Measurements from ENCODE around the gene ALPK1. TPM values are rescaled to one million over a fixed set of nuclear protein-coding genes. Genes with fewer than 3 reads are reported as not detected.

The ALPK1 gene
- total RNA-seq, 4 donors from 2014 or later: 14.8 to 43.8 (median 19.1) TPM

GRCh38 chr4:112348488-112349158, 51.5 kb downstream of the ALPK1 start:
- ATAC-seq (ENCODE audit: low FRiP score) (no peak), DNase-seq (ENCODE audit: low spot score) (no peak)
- no peak for TF ChIP-seq CTCF (IDR thresholded peaks at IDR 0.05)

GRCh38 chr4:112352736-112353135, 55.6 kb downstream of the ALPK1 start:
- DNase-seq (ENCODE audit: low spot score) (no peak), ATAC-seq (ENCODE audit: low FRiP score) (no peak)
- TF ChIP-seq CTCF (IDR thresholded peaks at IDR 0.05): no peak

- DNase-seq (ENCODE audit: low spot score): no peak
- TF ChIP-seq CTCF (IDR thresholded peaks at IDR 0.05): no peak
- no peak for ATAC-seq (ENCODE audit: low FRiP score)
These were observed 58.5 kb downstream of the ALPK1 start for GRCh38 chr4:112355662-112356061.

- TF ChIP-seq CTCF (IDR thresholded peaks at IDR 0.05): no peak
- ATAC-seq (ENCODE audit: low FRiP score) (no peak), DNase-seq (ENCODE audit: low spot score) (no peak)
These were observed 60.3 kb downstream of the ALPK1 start for GRCh38 chr4:112357453-112357852.

GRCh38 chr4:112357897-112358296, 60.7 kb downstream of the ALPK1 start:
- no peak for TF ChIP-seq CTCF (IDR thresholded peaks at IDR 0.05)
- DNase-seq (ENCODE audit: low spot score) (no peak), ATAC-seq (ENCODE audit: low FRiP score) (no peak)

- ATAC-seq (ENCODE audit: low FRiP score) (no peak), DNase-seq (ENCODE audit: low spot score) (no peak)
- no peak for TF ChIP-seq CTCF (IDR thresholded peaks at IDR 0.05)
These were observed 61.2 kb downstream of the ALPK1 start for GRCh38 chr4:112358415-112358814.

- TF ChIP-seq CTCF (IDR thresholded peaks at IDR 0.05): no peak
- ATAC-seq (ENCODE audit: low FRiP score) (no peak), DNase-seq (ENCODE audit: low spot score) (no peak)
These were observed 62.0 kb downstream of the ALPK1 start for GRCh38 chr4:112358952-112359749.
